GM12865 (cell line): ENCODE results near the gene FER1L5.

Experiments
- DNase-seq: peaks from one replicate; pipeline ENCODE4 v3.0.0; 2010; ENCODE audit warnings: low read depth
- H3K4me3 ChIP-seq: 2 replicates; pipeline ENCODE4 v1.5.1; 2011; ENCODE audit warnings: mild to moderate bottlenecking, low read depth, low read length, control low read depth
- CTCF ChIP-seq: IDR thresholded peaks from 2 replicates; pipeline ENCODE4 v1.5.1; 2011; ENCODE audit warnings: low read length, control low read depth, low read depth, inconsistent platforms; ENCODE audit not compliant: insufficient read depth; ENCODE audit errors: missing control alignments

The FER1L5 gene

DNA sequence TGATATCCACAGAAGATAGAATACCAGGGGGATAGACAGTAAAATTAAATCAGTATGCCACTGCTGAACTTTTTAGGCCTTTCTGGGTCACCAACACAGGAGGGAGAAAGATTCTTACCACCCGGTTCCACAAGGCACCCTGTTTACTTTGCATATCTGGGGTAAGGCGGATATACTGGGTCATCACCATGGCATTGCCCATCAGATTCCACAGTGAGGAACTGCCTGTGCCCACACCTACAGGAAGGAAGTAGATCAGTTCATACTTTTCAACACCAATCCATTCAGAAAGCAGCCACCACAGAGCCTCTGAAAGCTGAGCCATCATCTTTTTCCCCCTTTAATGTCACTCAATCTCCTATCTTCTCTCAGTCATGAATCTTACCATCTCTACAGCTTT, 95.3 kb downstream of the FER1L5 start:
- TF ChIP-seq CTCF: no peak
- no peak overlapping the region for H3K4me3 ChIP-seq
- DNase-seq: no peak

DNA sequence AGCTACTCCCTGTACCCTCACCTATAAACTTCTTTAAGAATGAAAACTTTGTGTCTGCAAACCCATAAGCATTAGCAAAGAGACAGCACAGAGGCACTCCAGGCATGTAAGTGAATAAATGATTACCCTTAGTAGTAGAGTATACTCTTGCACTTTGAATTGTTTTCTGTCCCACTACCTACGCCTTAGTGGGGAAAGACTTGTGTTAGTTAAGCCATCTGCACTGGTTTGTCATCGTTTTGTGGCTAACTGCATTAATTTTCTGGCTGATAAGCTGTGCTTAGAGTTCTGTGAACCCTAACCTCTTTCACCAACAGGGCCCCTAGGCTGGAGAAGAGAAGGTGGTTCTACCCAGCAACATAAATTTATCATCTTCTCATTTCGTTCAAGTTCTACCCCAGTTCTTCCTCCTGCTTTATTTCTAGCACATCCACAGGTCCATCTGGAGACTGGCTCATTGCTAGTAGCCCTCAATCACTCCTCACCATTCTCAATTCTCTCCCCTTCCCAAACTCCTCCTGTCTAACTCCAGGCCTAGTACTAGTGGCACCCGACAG, 96.6 kb downstream of the FER1L5 start:
- no peak for DNase-seq
- TF ChIP-seq CTCF: no peak
- H3K4me3 ChIP-seq: peak overlapping the region; percentile 91

DNA sequence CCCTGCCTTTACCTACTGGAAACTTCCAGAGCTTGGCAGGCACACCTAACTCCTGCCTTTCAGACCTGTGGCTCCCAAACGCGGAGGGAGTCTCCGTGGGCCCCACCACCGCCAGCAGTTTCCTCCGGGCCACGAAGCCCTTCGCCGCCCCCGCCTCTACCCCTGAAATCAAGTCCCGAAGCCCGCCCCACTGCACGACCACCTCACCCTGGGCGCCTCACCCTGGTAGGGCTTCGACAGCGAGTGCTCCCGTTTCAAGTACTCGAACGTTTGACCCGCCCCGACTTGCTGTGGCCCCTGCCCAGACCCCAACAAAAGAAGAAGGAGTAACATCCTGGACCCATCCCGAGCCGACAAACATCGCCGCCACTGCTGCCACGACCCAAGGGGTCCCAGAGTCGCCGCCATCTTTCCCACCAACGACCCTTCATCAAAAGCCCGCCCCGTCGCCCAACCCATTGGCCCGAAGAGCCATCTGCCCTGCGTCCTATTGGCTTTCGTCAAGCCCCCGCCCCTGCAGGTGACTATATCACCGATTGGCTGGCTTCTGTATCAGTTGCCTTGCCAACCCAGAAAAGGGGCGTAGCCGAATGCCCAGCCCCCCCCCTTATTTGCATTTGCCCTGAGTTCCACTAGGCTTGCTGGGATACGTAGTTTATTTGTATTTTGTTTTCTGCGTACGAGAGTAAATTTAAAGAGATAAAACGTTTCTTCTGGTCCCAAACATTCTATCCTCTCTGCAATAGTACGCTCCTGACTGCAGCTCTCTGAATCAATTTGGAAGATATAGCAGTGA, 97.3 kb downstream of the FER1L5 start, which contains the start of gene LMAN2L:
LMAN2L (minus strand) TSS at position 432 of the 796 bp plus-strand sequence; CDS start at position 408, 24 bp downstream.
- peak; percentile 98 for DNase-seq
- TF ChIP-seq CTCF: no peak
- peak within 1 kb of the TSS; percentile 91 for H3K4me3 ChIP-seq

DNA sequence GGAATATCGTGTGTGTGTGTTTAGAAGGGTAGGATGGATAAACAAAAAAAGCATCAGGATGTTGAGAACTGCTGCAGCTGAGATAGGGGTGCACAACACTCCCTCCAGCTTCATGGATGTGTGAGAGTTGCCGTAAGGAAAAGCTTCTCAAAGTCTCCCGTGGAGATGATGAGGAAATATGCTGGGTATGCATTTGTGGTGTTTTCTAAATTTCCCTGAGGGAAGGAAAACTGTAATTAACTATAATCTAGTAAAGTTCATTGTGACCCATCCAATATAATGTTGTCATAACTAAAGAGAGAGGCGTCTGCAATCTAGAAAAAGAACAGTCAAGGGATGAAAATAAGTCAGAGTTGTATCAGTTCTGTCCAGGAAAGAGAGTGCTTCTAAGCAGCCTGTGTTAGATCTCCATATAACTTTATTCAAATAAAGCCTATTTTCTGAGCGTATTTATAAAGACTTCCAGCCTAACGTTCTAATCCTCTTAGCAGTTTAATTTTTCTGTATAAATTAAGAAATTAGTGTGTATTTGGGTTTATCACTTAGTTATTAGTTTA, 104.6 kb downstream of the FER1L5 start:
- no peak for TF ChIP-seq CTCF
- DNase-seq: no peak
- H3K4me3 ChIP-seq: no peak overlapping the region

GRCh38 chr2:96751800-96752199, 109.2 kb downstream of the FER1L5 start:
- no peak for DNase-seq
- no peak overlapping the region for H3K4me3 ChIP-seq
- TF ChIP-seq CTCF: no peak

- no peak for DNase-seq
- TF ChIP-seq CTCF: no peak
- no peak overlapping the region for H3K4me3 ChIP-seq
Observed at GRCh38 chr2:96753661-96754282, 111.2 kb downstream of the FER1L5 start.
